PFSK-1 (cell line): Measurements from ENCODE around the gene C1orf21.

ENCODE experiments used
- POLR2AphosphoS5 ChIP-seq: IDR thresholded peaks from 2 replicates; pipeline ENCODE4 v1.6.1; 2012; ENCODE audit warnings: low read depth, mild to moderate bottlenecking, control low read depth, low read length, moderate library complexity
- REST ChIP-seq, 2 experiments: IDR thresholded peaks; 2 replicates each; pipeline versions ENCODE4 v1.6.1 to v1.8.0; 2011 to 2012; ENCODE audit warnings: low read depth in 2 of 2, low read length in 2 of 2, control low read depth in 1 of 2, inconsistent platforms in 1 of 2, mild to moderate bottlenecking in 1 of 2, moderate library complexity in 1 of 2; ENCODE audit not compliant: insufficient read depth in 1 of 2
- TAF1 ChIP-seq: IDR thresholded peaks from 2 replicates; pipeline ENCODE4 v1.6.1; 2012; ENCODE audit warnings: low read length, control low read depth, borderline replicate concordance; ENCODE audit not compliant: insufficient read depth

GRCh38 chr1:184558691-184559090 is 171.9 kb downstream of the C1orf21 start:
- TF ChIP-seq REST (IDR thresholded peaks at IDR 0.05; ENCODE audit: insufficient read depth in 1 of 2, low read depth in 2 of 2, low read length in 2 of 2) (no peak), POLR2AphosphoS5 (no peak), TAF1 (no peak)
